HCT116 (cell line): ENCODE measurements around the gene LRP1B. TPM values are rescaled to one million over a fixed set of nuclear protein-coding genes. Genes with fewer than 3 reads are reported as not detected.

Experiments
- ATAC-seq: fragments of 200-7000 bp; cut with Tn5 transposase; 2 replicates; pipeline ENCODE4 v1.9.1; 2020; ENCODE audit warnings: mild to moderate bottlenecking, moderate library complexity
- BruUV-seq: library from RNA; stranded (reverse); fragments of 400-500 nt; replicated peaks from 2 replicates; lab custom pipeline; 2021; lab: Mats Ljungman, UMichigan
- CTCF ChIA-PET: fragments of 300-600 bp; sonication (Branson Sonifier 250); formaldehyde crosslinking; loops from one replicate; lab custom pipeline; 2021; ENCODE audit warnings: antibody characterized with exemption; lab: Charles Lee
- POLR2A ChIA-PET: fragments of 300-600, 350-600 bp; sonication (Branson Sonifier 250); formaldehyde crosslinking; loops from one replicate; lab custom pipeline; 2021; ENCODE audit warnings: antibody characterized with exemption; lab: Charles Lee
- RAD21 ChIA-PET, 2 experiments: fragments of 300-600 bp; sonication (Branson Sonifier 250); formaldehyde crosslinking; loops; one replicate each; lab custom pipeline; 2023; ENCODE audit warnings: low total read pairs in 2 of 2; ENCODE audit not compliant: uncharacterized antibody in 2 of 2, unreplicated experiment in 2 of 2, low non-redundant PET in 1 of 2; lab: Charles Lee
- DNase-seq: peaks from one replicate; pipeline ENCODE4 v3.0.0-alpha.2; 2010; ENCODE audit warnings: low read depth, low spot score
- H2AFZ ChIP-seq: fragments of 200-600 bp; shearing (Covaris generic), sonication (generic); 2 replicates; pipeline ENCODE4 v1.6.1; 2017; ENCODE audit warnings: low read depth, mixed run types, mixed read lengths, antibody characterized with exemption, low read length; ENCODE audit not compliant: poor library complexity, severe bottlenecking
- H3K27ac ChIP-seq: 2 replicates; pipeline ENCODE4 v1.5.1; 2012; ENCODE audit warnings: low read depth, low read length
- H3K27me3 ChIP-seq: fragments of 200-600 bp; sonication (generic); 2 replicates; pipeline ENCODE4 v1.6.1; 2016; ENCODE audit warnings: mixed run types, low read length, mixed read lengths; ENCODE audit not compliant: insufficient read depth
- H3K36me3 ChIP-seq, 2 experiments: fragments of 200-500 bp in 1 of 2; fragments of 200-600 bp in 1 of 2; sonication (Bioruptor generic) in 1 of 2; sonication (generic) in 1 of 2; 2 replicates each; pipeline versions ENCODE4 v1.5.1 to v1.6.1; 2014 to 2016; ENCODE audit warnings: low read length in 2 of 2, inconsistent platforms in 1 of 2, mixed read lengths in 1 of 2, mixed run types in 1 of 2; ENCODE audit not compliant: insufficient read depth in 2 of 2, control insufficient read depth in 1 of 2
- H3K4me1 ChIP-seq, 2 experiments: fragments of 200-600 bp in 1 of 2; sonication (generic) in 1 of 2; 2 replicates each; pipeline versions ENCODE4 v1.5.1 to v1.6.1; 2012 to 2017; ENCODE audit warnings: low read length in 2 of 2, inconsistent platforms in 1 of 2, mild to moderate bottlenecking in 1 of 2, mixed read lengths in 1 of 2, mixed run types in 1 of 2, moderate library complexity in 1 of 2; ENCODE audit not compliant: insufficient read depth in 2 of 2, control insufficient read depth in 1 of 2
- H3K4me2 ChIP-seq: fragments of 200-600 bp; sonication (generic); 2 replicates; pipeline ENCODE4 v1.6.1; 2017; ENCODE audit warnings: mixed run types, low read length, mixed read lengths
- H3K4me3 ChIP-seq, 2 experiments: fragments of 200-600 bp in 1 of 2; sonication (generic) in 1 of 2; replicated peaks in 1 of 2; 2 replicates each; pipeline ENCODE4 v1.5.1; 2011 to 2016; ENCODE audit warnings: low read length in 2 of 2, control low read depth in 1 of 2, low read depth in 1 of 2, mild to moderate bottlenecking in 1 of 2, mixed read lengths in 1 of 2, mixed run types in 1 of 2
- H3K79me2 ChIP-seq: fragments of 200-600 bp; sonication (generic); 2 replicates; pipeline ENCODE4 v1.6.1; 2017; ENCODE audit warnings: mild to moderate bottlenecking, mixed run types, low read length, moderate library complexity, mixed read lengths; ENCODE audit not compliant: insufficient read depth
- H3K9ac ChIP-seq: fragments of 200-600 bp; sonication (generic); 2 replicates; pipeline ENCODE4 v1.6.1; 2016; ENCODE audit warnings: low read length, mixed read lengths
- H3K9me2 ChIP-seq: fragments of 200-600 bp; sonication (generic), shearing (Covaris generic); 2 replicates; pipeline ENCODE4 v1.6.1; 2017; ENCODE audit warnings: mixed run types, mild to moderate bottlenecking, moderate library complexity; ENCODE audit not compliant: insufficient read depth
- H3K9me3 ChIP-seq, 2 experiments: fragments of 200-500 bp in 1 of 2; fragments of 200-600 bp in 1 of 2; sonication (Bioruptor generic) in 1 of 2; sonication (generic) in 1 of 2; 2 replicates each; pipeline ENCODE4 v1.6.1; 2014 to 2017; ENCODE audit warnings: low read length in 2 of 2, mixed read lengths in 2 of 2, inconsistent platforms in 1 of 2, low read depth in 1 of 2, mild to moderate bottlenecking in 1 of 2, mixed run types in 1 of 2, moderate library complexity in 1 of 2; ENCODE audit not compliant: control insufficient read depth in 1 of 2, insufficient read depth in 1 of 2
- H4K20me1 ChIP-seq: fragments of 200-600 bp; sonication (generic), shearing (Covaris generic); 2 replicates; pipeline ENCODE4 v1.6.1; 2017; ENCODE audit warnings: mixed run types, mild to moderate bottlenecking, moderate library complexity; ENCODE audit not compliant: insufficient read depth
- FOSL1 ChIP-seq: IDR thresholded peaks from 2 replicates; pipeline ENCODE4 v1.6.1; 2012; ENCODE audit warnings: low read depth
- MAX ChIP-seq: IDR thresholded peaks from 2 replicates; pipeline ENCODE4 v1.6.1; 2012
- POLR2A ChIP-seq: IDR thresholded peaks from 2 replicates; pipeline ENCODE4 v1.7.0; 2011; ENCODE audit warnings: borderline replicate concordance; ENCODE audit not compliant: insufficient read depth, insufficient read length; ENCODE audit errors: extremely low read depth
- POLR2AphosphoS5 ChIP-seq: IDR thresholded peaks from 2 replicates; pipeline ENCODE4 v1.6.1; 2011; ENCODE audit warnings: mild to moderate bottlenecking, low read depth, low read length, moderate library complexity
- RAD21 ChIP-seq: IDR thresholded peaks from 2 replicates; pipeline ENCODE4 v1.6.1; 2012; ENCODE audit warnings: low read depth, mild to moderate bottlenecking
- SRF ChIP-seq: IDR thresholded peaks from 2 replicates; pipeline ENCODE4 v1.6.1; 2012; ENCODE audit warnings: low read depth
- intact Hi-C: fragments of 100-400 bp; cut with micrococcal nuclease; formaldehyde crosslinking; loops from 2 replicates; pipeline ENCODE4 v1.10.0; 2022
- total RNA-seq: library from RNA; stranded (reverse); gene quantifications from one replicate; pipeline ENCODE4 v1.2.1, GENCODE V29; 2021; ENCODE audit not compliant: unreplicated experiment
- TF ChIP-seq, protein P1 (sequence below): IDR thresholded peaks from 2 replicates; pipeline ENCODE4 v1.6.1; 2012; ENCODE audit warnings: low read depth
- TF ChIP-seq, protein P2 (sequence below): IDR thresholded peaks from 2 replicates; pipeline ENCODE4 v1.6.1; 2011; ENCODE audit warnings: mild to moderate bottlenecking, low read length, moderate library complexity; ENCODE audit not compliant: insufficient replicate concordance; ENCODE audit errors: extremely low read depth

Gene LRP1B
- total RNA-seq, 1 experiment from 2014 or later, result 0.34 TPM

- BruUV-seq, result no TSS peak
- ChIA-PET CTCF (no interaction called here), RAD21 (no interaction called here), POLR2A (no interaction called here)
- H3K4me3 ChIP-seq, result no peak overlapping the region
- no peaks in the 10 kb centered on the region for H4K20me1 ChIP-seq
- no peak overlapping the region for H3K4me2 ChIP-seq
- H3K36me3 ChIP-seq, result no peaks in the 10 kb centered on the region
- no peaks in the 10 kb centered on the region for H3K27me3 ChIP-seq
- no peaks in the 10 kb centered on the region for H3K79me2 ChIP-seq
- ATAC-seq, result no peak
- no peaks in the 10 kb centered on the region for H3K9me3 ChIP-seq
- TF ChIP-seq, protein P1, sequence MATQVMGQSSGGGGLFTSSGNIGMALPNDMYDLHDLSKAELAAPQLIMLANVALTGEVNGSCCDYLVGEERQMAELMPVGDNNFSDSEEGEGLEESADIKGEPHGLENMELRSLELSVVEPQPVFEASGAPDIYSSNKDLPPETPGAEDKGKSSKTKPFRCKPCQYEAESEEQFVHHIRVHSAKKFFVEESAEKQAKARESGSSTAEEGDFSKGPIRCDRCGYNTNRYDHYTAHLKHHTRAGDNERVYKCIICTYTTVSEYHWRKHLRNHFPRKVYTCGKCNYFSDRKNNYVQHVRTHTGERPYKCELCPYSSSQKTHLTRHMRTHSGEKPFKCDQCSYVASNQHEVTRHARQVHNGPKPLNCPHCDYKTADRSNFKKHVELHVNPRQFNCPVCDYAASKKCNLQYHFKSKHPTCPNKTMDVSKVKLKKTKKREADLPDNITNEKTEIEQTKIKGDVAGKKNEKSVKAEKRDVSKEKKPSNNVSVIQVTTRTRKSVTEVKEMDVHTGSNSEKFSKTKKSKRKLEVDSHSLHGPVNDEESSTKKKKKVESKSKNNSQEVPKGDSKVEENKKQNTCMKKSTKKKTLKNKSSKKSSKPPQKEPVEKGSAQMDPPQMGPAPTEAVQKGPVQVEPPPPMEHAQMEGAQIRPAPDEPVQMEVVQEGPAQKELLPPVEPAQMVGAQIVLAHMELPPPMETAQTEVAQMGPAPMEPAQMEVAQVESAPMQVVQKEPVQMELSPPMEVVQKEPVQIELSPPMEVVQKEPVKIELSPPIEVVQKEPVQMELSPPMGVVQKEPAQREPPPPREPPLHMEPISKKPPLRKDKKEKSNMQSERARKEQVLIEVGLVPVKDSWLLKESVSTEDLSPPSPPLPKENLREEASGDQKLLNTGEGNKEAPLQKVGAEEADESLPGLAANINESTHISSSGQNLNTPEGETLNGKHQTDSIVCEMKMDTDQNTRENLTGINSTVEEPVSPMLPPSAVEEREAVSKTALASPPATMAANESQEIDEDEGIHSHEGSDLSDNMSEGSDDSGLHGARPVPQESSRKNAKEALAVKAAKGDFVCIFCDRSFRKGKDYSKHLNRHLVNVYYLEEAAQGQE, result no peak
- no peak for DNase-seq
- no peak overlapping the region for H3K27ac ChIP-seq
- H3K9me2 ChIP-seq, result no peaks in the 10 kb centered on the region
- no peak overlapping the region for H3K9ac ChIP-seq
- intact Hi-C loops, result no loop called here
- no peak overlapping the region for H2AFZ ChIP-seq
- H3K4me1 ChIP-seq, result no peaks in the 10 kb centered on the region
These were observed 944.3 kb downstream of the LRP1B start for GRCh38 chr2:141186413-141187074.

DNA sequence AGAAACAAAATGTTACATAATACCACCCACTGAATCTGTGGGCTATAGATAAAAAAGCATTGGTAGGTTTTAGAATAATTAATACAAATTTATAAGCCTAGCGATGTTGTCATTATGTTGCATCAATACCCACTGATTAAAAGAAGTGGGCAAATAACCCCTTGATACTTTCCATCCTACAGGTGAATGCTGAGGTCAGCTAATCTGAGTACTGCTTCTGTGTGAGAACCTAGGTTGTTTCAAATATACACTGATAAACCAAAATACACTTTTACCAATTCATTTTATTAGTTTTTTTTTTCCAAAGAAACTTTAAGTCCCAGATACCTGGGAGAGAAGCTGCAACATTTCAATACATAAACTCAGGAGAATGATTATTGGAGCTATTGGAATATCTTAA is 948.6 kb downstream of the LRP1B start:
- Histone ChIP-seq H3K9me2 (no peaks in the 10 kb centered on the region), H3K36me3 (no peaks in the 10 kb centered on the region), H3K4me3 (no peak overlapping the region), H3K27ac (no peak overlapping the region), H3K4me1 (no peaks in the 10 kb centered on the region), H3K79me2 (no peaks in the 10 kb centered on the region), H2AFZ (no peak overlapping the region), H3K4me2 (no peak overlapping the region), H3K9ac (no peak overlapping the region), H4K20me1 (no peaks in the 10 kb centered on the region), H3K27me3 (no peaks in the 10 kb centered on the region), H3K9me3 (no peaks in the 10 kb centered on the region)
- ATAC-seq (no peak), DNase-seq (no peak)
- ChIA-PET CTCF (no interaction called here), POLR2A (no interaction called here), RAD21 (no interaction called here)
- intact Hi-C loops, result no loop called here
- no TSS peak for BruUV-seq
- TF ChIP-seq, protein P2, sequence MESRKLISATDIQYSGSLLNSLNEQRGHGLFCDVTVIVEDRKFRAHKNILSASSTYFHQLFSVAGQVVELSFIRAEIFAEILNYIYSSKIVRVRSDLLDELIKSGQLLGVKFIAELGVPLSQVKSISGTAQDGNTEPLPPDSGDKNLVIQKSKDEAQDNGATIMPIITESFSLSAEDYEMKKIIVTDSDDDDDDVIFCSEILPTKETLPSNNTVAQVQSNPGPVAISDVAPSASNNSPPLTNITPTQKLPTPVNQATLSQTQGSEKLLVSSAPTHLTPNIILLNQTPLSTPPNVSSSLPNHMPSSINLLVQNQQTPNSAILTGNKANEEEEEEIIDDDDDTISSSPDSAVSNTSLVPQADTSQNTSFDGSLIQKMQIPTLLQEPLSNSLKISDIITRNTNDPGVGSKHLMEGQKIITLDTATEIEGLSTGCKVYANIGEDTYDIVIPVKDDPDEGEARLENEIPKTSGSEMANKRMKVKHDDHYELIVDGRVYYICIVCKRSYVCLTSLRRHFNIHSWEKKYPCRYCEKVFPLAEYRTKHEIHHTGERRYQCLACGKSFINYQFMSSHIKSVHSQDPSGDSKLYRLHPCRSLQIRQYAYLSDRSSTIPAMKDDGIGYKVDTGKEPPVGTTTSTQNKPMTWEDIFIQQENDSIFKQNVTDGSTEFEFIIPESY, result no peak
- TF ChIP-seq POLR2AphosphoS5 (no peak), SRF (no peak), MAX (no peak), RAD21 (no peak), FOSL1 (no peak), POLR2A (no peak)
- TF ChIP-seq, protein P1, result no peak
